ENCODE results near the gene FADS2.
A peak's percentile ranks its signal among the peaks of the same experiment; 100 is the strongest.

The FADS2 gene

DNA sequence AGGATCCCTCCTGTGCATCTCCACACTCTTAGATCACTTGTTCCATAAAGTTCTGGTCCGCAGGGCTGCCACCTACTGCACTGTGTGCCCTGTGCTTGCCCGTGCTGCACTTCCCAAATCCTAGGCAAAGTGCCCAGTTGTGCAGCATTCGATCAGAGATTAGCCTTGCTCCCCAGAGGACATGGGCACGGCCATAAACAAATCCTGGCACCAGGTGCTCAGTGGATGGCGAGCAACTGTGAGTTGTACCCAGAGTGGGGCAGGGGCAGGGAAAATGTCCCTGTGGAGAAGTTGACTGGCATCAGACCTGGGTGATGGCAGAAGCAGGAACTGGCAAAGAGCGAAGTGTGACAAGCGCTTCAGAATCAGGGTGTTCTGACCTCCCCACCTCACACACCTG, 4.7 kb downstream of the FADS2 start:
- Mint-ChIP-seq H3K27me3 (ENCODE audit: low read depth, poor library complexity) (no peaks in the 10 kb centered on the region), H3K4me3 (peak overlapping the region; percentile 58), H3K9me3 (no peaks in the 10 kb centered on the region), H3K4me1 (peaks cover 73% of the 10 kb centered on the region), H3K27ac (peak overlapping the region; percentile 97), H3K36me3 (ENCODE audit: low read depth) (peaks cover 44% of the 10 kb centered on the region)
- no peak for DNase-seq
- TF ChIP-seq, protein P1, sequence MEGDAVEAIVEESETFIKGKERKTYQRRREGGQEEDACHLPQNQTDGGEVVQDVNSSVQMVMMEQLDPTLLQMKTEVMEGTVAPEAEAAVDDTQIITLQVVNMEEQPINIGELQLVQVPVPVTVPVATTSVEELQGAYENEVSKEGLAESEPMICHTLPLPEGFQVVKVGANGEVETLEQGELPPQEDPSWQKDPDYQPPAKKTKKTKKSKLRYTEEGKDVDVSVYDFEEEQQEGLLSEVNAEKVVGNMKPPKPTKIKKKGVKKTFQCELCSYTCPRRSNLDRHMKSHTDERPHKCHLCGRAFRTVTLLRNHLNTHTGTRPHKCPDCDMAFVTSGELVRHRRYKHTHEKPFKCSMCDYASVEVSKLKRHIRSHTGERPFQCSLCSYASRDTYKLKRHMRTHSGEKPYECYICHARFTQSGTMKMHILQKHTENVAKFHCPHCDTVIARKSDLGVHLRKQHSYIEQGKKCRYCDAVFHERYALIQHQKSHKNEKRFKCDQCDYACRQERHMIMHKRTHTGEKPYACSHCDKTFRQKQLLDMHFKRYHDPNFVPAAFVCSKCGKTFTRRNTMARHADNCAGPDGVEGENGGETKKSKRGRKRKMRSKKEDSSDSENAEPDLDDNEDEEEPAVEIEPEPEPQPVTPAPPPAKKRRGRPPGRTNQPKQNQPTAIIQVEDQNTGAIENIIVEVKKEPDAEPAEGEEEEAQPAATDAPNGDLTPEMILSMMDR (IDR thresholded peaks at IDR 0.05), result no peak

DNA sequence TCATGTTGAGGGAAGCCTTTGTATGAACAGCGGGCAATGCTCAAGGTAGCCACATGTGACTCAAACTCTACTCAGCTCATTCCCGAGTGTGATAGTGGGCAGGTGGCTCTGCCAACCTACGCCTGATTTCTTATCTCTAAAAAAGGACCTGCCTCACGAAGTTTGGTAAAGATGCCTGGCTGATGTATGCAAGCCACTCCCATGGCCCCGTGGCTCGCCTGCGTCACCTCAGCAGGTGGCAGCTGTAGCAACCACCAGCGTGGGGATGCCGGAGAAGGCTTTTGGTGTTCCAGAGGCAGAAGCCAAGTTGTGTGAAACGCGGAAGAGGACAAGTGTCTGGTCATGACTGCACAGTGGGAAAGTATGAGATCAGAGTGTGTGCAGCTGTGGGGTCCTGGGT, 5.4 kb downstream of the FADS2 start:
- peak overlapping the region; percentile 58 for H3K4me3 Mint-ChIP-seq
- H3K27me3 Mint-ChIP-seq (ENCODE audit: low read depth, poor library complexity), result no peaks in the 10 kb centered on the region
- peak overlapping the region; percentile 97 for H3K27ac Mint-ChIP-seq
- no peak for DNase-seq
- H3K36me3 Mint-ChIP-seq (ENCODE audit: low read depth), result peaks cover 51% of the 10 kb centered on the region
- TF ChIP-seq, protein P1 (IDR thresholded peaks at IDR 0.05), result no peak
- H3K9me3 Mint-ChIP-seq, result no peaks in the 10 kb centered on the region
- H3K4me1 Mint-ChIP-seq, result peaks cover 73% of the 10 kb centered on the region

DNA sequence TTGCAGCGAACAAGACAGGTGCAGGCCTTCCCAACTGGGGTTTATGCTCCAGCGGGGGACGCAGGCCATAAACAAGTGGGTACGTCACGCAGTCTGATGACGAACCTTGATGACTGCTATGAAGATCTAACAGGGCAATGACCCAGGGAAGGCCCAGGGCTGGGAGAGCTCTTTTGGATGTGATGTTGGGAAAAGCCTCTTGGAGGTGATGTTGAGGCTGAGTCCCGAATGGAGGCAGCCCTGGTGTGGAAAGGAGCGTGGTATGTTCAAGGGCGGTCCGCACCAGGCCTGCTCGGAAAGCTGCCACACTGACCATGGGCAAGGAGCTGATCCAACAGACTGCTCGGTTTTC, 5.8 kb downstream of the FADS2 start:
- TF ChIP-seq, protein P1 (IDR thresholded peaks at IDR 0.05), result no peak
- peak overlapping the region; percentile 58 for H3K4me3 Mint-ChIP-seq
- DNase-seq, result no peak
- H3K4me1 Mint-ChIP-seq, result peaks cover 73% of the 10 kb centered on the region
- H3K9me3 Mint-ChIP-seq, result no peaks in the 10 kb centered on the region
- no peaks in the 10 kb centered on the region for H3K27me3 Mint-ChIP-seq (ENCODE audit: low read depth, poor library complexity)
- peaks cover 55% of the 10 kb centered on the region for H3K36me3 Mint-ChIP-seq (ENCODE audit: low read depth)
- peak overlapping the region; percentile 97 for H3K27ac Mint-ChIP-seq

DNA sequence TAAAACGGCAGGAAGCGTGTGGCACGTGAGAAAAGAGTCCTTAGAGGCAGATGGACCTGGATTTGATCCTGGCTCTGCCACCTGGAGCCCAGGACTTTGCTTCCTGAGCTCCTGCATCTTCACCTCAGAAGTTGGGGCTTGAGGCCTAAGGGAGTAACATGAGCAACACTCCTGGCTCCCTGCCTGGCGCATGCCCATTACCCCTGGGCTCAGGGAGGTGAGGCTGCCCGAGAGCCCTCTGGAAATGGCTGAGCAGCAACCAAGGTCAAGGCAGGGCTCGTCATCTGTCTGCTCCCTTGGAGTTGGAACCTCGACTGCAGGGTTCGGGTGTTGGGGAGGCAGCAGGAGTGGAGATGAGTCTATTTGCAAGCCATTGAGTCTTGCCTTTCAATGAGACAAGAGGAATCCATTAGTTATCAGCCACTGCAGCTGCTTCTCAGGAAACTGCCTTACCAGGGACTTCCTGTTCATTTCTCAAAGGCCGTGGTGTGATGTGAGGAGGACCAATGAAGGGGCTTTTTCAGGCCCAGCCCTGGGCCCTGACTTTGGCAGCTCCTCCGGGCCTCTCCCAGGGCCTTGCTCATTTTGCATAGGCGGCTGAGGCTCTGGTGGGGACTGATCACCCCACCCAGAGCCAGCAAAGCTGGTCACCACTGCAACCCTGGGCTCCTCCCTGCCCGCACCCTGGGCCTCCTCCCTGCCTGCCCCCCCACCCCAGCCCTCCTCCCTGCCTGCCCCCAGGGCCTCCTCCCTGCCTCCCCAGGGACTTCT, 6.4 kb downstream of the FADS2 start:
- no peak for DNase-seq
- TF ChIP-seq, protein P1 (IDR thresholded peaks at IDR 0.05), result no peak
- Mint-ChIP-seq H3K27me3 (ENCODE audit: low read depth, poor library complexity) (no peaks in the 10 kb centered on the region), H3K27ac (peak overlapping the region; percentile 97), H3K36me3 (ENCODE audit: low read depth) (peaks cover 61% of the 10 kb centered on the region), H3K4me1 (peaks cover 70% of the 10 kb centered on the region), H3K4me3 (no peak overlapping the region), H3K9me3 (no peaks in the 10 kb centered on the region)

DNA sequence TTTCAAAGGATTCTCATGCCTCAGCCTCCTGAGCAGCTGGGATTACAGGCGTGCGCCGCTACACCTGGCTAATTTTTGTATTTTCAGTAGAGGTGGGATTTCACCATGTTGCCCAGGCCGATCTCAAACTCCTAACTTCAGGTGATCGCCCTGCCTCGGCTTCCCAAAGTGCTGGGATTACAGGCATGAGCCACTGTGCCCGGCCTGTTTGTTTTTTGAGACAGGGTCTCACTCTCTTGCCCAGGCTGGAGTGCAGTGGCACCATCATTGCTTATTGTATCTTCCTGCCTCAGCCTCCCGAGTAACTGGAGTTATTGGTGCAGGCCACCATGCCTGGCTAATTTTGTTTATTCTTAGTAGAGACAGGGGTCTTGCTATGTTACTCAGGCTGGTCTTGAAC, 8.1 kb downstream of the FADS2 start:
- no peak overlapping the region for H3K27ac Mint-ChIP-seq
- peaks cover 52% of the 10 kb centered on the region for H3K4me1 Mint-ChIP-seq
- no peaks in the 10 kb centered on the region for H3K9me3 Mint-ChIP-seq
- H3K27me3 Mint-ChIP-seq (ENCODE audit: low read depth, poor library complexity), result no peaks in the 10 kb centered on the region
- no peak overlapping the region for H3K4me3 Mint-ChIP-seq
- DNase-seq, result no peak
- TF ChIP-seq, protein P1 (IDR thresholded peaks at IDR 0.05), result no peak
- peaks cover 75% of the 10 kb centered on the region for H3K36me3 Mint-ChIP-seq (ENCODE audit: low read depth)

DNA sequence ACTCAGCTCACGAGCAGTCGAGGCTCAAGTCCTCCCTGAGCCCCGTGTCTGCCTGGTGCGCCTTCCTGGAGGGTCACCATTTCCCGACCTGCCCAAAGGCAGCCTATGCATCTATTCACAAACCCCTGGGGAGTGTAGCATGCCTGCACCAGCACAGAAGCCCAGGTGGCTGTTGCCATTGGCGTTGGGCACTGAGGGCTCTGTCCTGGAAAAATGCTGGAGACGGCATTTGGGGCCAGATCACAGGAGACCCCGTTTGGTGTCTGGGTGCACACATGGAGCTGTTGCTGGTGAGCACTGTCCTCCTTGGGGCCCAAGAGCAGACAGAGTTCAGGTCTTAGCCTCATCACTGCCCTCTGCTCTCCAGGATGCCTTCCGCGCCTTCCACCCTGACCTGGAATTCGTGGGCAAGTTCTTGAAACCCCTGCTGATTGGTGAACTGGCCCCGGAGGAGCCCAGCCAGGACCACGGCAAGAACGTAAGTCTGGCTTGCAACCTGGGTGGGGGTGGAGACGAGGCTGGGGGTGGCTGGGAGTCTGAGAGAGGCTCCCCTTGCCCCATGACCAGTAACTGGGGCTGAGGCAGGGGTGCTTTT, 9.4 kb downstream of the FADS2 start:
- no peak for DNase-seq
- Mint-ChIP-seq H3K9me3 (no peaks in the 10 kb centered on the region), H3K27me3 (ENCODE audit: low read depth, poor library complexity) (no peaks in the 10 kb centered on the region), H3K4me1 (peaks cover 39% of the 10 kb centered on the region), H3K4me3 (no peak overlapping the region), H3K27ac (no peak overlapping the region), H3K36me3 (ENCODE audit: low read depth) (peaks cover 81% of the 10 kb centered on the region)
- TF ChIP-seq, protein P1 (IDR thresholded peaks at IDR 0.05), result no peak
